RPMI7951 (cell line): ENCODE data around the gene ADAM17. TPM values are rescaled to one million over a fixed set of nuclear protein-coding genes. Genes with fewer than 3 reads are reported as not detected.
"Not testable (repeated sequence)": the region's sequence is repeated elsewhere in the genome, so short reads cannot be mapped to it uniquely, and the experiment has no call there.

Experiments used
- DNase-seq: peaks from one replicate; pipeline ENCODE4 v3.0.0-alpha.2; 2012; ENCODE audit warnings: low read depth
- total RNA-seq: library from RNA; depleted of rRNA; stranded (reverse); fragments of >200 nt; shearing (Covaris generic); gene quantifications from 2 replicates; pipeline ENCODE4 v1.2.3, GENCODE V29; 2014

The ADAM17 gene
- total RNA-seq, 1 experiment from 2014 or later = 35.9 TPM

GRCh38 chr2:9565436-9566153, 10.0 kb upstream of the ADAM17 start:
- DNase-seq = peak; percentile 98

GRCh38 chr2:9560628-9561027, 5.0 kb upstream of the ADAM17 start:
- DNase-seq = no peak

GRCh38 chr2:9558948-9559381, 3.3 kb upstream of the ADAM17 start:
- peak; percentile 100 for DNase-seq

- DNase-seq = no peak
Measured at GRCh38 chr2:9556121-9556743, 602 bp upstream of the ADAM17 start.

- peak; percentile 83 for DNase-seq
Measured at GRCh38 chr2:9554921-9555296, 721 bp downstream of the ADAM17 start.

- DNase-seq = peak; percentile 70
Measured at GRCh38 chr2:9552219-9553178, 3.1 kb downstream of the ADAM17 start.

GRCh38 chr2:9550859-9551391, 4.7 kb downstream of the ADAM17 start:
- DNase-seq = not testable (repeated sequence)

GRCh38 chr2:9549420-9549819, 6.2 kb downstream of the ADAM17 start:
- no peak for DNase-seq

GRCh38 chr2:9548506-9548905, 7.1 kb downstream of the ADAM17 start:
- no peak for DNase-seq

GRCh38 chr2:9547262-9547991, 8.2 kb downstream of the ADAM17 start:
- DNase-seq = peak; percentile 29

- no peak for DNase-seq
Measured at GRCh38 chr2:9545502-9545901, 10.1 kb downstream of the ADAM17 start.

GRCh38 chr2:9543557-9543956, 12.1 kb downstream of the ADAM17 start:
- no peak for DNase-seq

- DNase-seq = no peak
Measured at GRCh38 chr2:9539531-9539930, 16.1 kb downstream of the ADAM17 start.

GRCh38 chr2:9538000-9538507, 17.6 kb downstream of the ADAM17 start:
- DNase-seq = peak; percentile 82

- DNase-seq = no peak
Measured at GRCh38 chr2:9536504-9536903, 19.1 kb downstream of the ADAM17 start.

- no peak for DNase-seq
Measured at GRCh38 chr2:9535177-9535576, 20.5 kb downstream of the ADAM17 start.

- DNase-seq = no peak
Measured at GRCh38 chr2:9533663-9534062, 22.0 kb downstream of the ADAM17 start.

- DNase-seq = no peak
Measured at GRCh38 chr2:9532421-9532820, 23.2 kb downstream of the ADAM17 start.

- no peak for DNase-seq
Measured at GRCh38 chr2:9527995-9528787, 27.4 kb downstream of the ADAM17 start.

GRCh38 chr2:9525266-9525665, 30.4 kb downstream of the ADAM17 start:
- no peak for DNase-seq
